Measurements from ENCODE around the gene ENTHD1. TPM values are rescaled to one million over a fixed set of nuclear protein-coding genes. Genes with fewer than 3 reads are reported as not detected.

Gene ENTHD1
- total RNA-seq, 1 donor: not detected

GRCh38 chr22:39901565-39902146 is 8.1 kb upstream of the ENTHD1 start:
- TF ChIP-seq CTCF (IDR thresholded peaks at IDR 0.05; ENCODE audit: insufficient read depth, low read length): no peak
- no peak overlapping the region for H3K4me3 ChIP-seq (ENCODE audit: low read depth, low read length)
- no peak for DNase-seq (ENCODE audit: low read depth)

GRCh38 chr22:39900306-39901227 is 7.0 kb upstream of the ENTHD1 start, which contains the start of gene GRAP2:
GRAP2 (plus strand) TSS chr22:39901084; CDS start chr22:39947107, 46,023 bp downstream.
- no peak for DNase-seq (ENCODE audit: low read depth)
- no peak within 1 kb of the TSS for H3K4me3 ChIP-seq (ENCODE audit: low read depth, low read length)
- no peak for TF ChIP-seq CTCF (IDR thresholded peaks at IDR 0.05; ENCODE audit: insufficient read depth, low read length)

- no peak overlapping the region for H3K4me3 ChIP-seq (ENCODE audit: low read depth, low read length)
- no peak for TF ChIP-seq CTCF (IDR thresholded peaks at IDR 0.05; ENCODE audit: insufficient read depth, low read length)
- no peak for DNase-seq (ENCODE audit: low read depth)
Observed at GRCh38 chr22:39898997-39899396, 5.4 kb upstream of the ENTHD1 start.

GRCh38 chr22:39897841-39898240 is 4.3 kb upstream of the ENTHD1 start:
- no peak for TF ChIP-seq CTCF (IDR thresholded peaks at IDR 0.05; ENCODE audit: insufficient read depth, low read length)
- no peak for DNase-seq (ENCODE audit: low read depth)

GRCh38 chr22:39896313-39896996 is 2.9 kb upstream of the ENTHD1 start:
- DNase-seq (ENCODE audit: low read depth): no peak
- no peak overlapping the region for H3K4me3 ChIP-seq (ENCODE audit: low read depth, low read length)
- TF ChIP-seq CTCF (IDR thresholded peaks at IDR 0.05; ENCODE audit: insufficient read depth, low read length): no peak

More at GRCh38 chr22:39897841-39898240, 4.3 kb upstream of the ENTHD1 start:
- no peak overlapping the region for H3K4me3 ChIP-seq (ENCODE audit: low read depth, low read length)

GRCh38 chr22:39895682-39896081 is 2.1 kb upstream of the ENTHD1 start:
- TF ChIP-seq CTCF (IDR thresholded peaks at IDR 0.05; ENCODE audit: insufficient read depth, low read length): no peak
- H3K4me3 ChIP-seq (ENCODE audit: low read depth, low read length): no peak overlapping the region
- DNase-seq (ENCODE audit: low read depth): no peak

Data from fibroblast of the aortic adventitia (primary cell).